NCI-H128 (cell line): ENCODE results near the gene CCDC187.

Experiments
- DNase-seq: peaks from one replicate; lab custom pipeline; 2025; ENCODE audit not compliant: unreplicated experiment; lab: John Stamatoyannopoulos, UW

The CCDC187 gene

DNA sequence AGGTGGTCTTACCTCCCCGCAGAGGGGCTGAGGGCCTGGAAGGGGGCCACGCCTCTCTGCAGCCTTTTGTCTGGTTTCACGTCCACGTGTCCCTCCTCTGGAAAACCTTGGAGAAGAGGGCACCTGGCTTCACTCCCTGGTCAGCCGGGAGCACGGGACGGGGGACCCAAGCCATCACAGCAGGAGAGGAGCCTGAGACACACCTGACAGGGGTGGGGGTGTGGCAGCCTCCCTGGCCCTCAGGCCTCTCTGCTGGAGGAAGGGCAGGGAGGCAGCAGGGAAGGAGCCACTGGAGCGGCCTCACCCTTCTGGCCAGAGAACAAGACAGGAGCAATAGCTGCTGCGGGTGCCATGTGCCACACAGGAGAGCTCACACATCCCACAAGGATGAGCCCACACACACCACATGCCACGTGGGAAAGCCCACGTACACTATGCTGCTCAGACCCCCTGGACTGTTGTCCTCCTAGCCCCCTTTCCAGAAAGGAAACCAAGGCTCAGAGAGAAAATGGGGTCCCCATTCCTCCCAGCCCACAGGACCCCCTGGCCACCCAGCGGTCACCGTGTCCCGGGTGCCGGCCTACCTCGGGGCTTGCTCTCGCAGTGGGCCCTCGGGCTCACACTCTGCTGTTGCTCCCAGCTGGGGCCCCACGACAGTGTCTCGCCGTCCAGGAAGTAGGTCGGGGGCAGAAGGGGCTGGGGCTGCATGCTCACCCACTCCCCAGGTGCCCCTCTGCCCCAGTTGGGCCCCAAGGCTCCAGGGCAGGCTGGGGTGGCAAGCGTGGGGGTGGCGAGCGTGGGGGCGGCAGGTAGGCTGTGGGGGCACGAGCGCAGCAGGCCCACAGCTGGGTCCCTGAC, 18.2 kb downstream of the CCDC187 start:
- DNase-seq = no peak

- DNase-seq = no peak
Measured at GRCh38 chr9:136284951-136285350, 18.9 kb downstream of the CCDC187 start.

GRCh38 chr9:136284311-136284710, 19.6 kb downstream of the CCDC187 start:
- no peak for DNase-seq

DNA sequence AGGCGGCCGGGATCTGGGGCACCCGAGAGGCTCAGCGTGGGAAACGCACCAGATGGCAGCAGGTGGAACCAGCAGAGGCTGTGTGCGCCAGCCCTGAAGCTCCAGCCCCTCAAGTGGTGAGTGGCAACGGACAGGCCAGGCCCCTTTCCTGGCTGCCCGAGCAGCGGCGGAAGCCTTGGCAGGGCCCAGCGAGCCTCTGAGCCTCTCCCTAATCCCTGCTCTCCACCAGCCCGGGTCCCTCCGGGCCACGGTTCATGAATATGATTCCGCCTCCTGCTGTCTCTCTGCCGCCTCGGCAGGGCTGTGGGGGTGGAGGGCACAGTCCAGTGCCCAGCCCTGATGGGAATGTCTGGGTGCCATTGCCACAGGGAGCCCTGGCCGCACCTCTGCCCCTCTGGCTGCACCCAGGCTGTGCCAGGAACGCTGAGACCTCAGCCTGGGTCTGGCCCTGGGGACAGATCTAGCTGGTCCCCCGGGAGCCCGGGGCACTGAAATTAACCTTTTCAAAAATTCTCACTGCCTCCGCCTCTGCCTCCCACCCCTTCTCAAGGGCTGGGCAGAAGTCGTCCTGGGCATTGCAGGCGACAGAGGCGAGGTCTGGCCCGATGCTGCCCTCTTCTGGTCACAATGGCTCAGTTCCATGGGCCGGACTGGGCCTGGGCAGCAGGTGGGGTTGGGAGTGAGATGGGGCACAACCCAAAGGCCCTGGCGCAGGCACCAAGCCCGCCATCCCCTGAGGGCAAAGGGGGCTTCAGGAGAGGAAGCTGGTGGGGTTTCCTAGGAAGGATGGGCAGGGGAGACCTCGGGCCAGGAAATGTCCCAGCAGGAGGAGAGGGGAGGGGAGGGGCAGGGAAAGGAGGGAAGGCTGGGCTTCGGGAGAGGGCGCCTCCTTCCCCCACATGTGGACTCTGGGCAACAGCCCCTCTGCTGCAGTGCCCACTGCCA, 20.3 kb downstream of the CCDC187 start:
- peak; percentile 56 for DNase-seq

GRCh38 chr9:136282272-136282861, 21.5 kb downstream of the CCDC187 start:
- DNase-seq = no peak

- DNase-seq = no peak
Measured at GRCh38 chr9:136281421-136282271, 22.2 kb downstream of the CCDC187 start.

DNA sequence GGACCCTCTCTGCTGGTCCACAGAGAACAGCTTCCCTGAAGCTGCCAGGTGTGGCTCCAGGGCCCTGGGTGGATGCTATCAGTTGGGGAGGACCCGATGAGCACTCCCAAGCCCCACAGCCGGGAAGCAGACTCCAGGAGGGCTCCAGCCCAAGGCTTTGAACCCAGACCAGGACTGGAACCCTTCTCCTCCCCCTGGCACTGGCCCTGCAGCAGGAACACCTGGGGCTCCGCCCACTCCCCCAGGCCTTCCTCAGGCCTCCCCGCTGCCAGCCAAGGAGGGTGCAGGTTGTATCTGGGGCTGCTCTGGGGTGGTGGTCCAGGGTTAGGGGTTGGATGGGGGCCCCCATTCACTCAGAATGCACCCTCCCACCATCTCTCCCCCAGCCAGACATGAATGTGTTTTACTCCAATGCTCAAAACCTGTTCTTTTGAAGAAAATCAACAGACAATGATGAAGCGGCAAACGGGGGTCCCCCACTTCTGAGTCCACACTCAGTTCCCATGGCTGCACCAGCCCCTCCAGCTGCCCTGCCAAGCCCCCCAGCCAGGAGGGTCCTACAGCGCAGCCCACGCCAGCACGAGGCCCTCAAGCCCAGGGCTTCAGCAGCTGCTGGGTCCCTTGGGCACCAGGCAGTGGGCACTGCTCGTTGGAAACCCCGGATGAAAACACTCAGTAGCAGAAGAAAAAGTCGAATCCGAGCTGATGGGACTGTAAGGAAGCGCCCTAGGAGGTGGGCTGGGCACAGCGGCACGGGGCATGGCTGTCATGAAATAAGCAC, 23.2 kb downstream of the CCDC187 start:
- no peak for DNase-seq

DNA sequence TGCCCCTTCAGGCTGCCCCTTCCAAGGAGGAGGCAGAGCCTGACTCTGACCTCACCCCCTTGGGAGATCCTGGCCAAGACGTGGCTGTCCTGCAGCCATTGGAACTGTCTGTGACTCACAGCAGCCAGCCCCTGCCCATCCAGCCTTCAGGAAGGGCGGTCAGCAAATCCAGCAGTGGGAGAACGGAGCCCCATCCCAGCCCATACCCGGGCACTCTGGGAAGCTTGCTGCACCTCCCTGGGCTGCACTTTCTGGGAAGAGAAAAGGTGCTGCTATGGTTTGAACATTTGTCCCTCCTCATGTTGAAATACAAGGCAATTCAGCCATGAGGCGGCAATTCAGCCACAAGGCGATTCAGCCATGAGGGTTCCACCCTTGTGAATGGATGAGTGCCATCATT, 24.4 kb downstream of the CCDC187 start:
- DNase-seq = no peak

DNA sequence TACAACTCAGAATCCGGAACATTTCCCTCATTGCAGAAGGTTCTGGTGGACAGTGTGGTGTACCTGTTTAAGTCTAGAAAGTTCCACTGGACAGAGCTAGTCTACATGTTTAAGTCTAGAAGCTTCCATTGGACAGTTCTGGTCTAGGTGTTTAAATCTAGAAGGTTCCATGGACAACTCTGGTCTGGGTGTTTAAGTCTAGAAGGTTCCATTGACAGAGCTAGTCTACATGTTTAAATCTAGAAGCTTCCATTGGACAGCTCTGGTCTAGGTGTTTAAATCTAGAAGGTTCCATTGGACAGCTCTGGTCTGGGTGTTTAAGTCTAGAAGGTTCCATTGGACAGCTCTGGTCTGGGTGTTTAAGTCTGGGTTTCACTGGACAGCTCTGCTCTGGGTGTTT, 25.0 kb downstream of the CCDC187 start:
- DNase-seq = no peak

DNA sequence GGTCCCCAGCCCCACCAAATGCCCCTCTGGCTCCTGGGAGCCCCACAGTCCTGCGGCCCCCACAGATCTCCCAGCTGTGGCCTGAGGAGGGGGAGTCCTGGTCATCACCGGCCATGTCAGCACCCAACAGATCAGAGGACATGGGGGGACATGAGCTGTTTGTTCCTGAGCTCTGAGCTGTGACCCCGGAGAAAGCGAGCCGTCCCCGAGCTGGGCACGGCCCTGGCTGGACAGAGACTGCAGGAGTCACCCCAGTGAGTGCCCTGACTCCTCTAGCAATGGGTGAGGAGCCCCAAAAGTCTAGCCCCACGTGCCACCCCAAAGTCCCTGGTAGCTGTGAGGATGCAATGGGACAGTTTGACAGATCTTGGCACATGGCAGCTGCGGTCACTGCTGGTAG, 25.7 kb downstream of the CCDC187 start:
- DNase-seq = no peak

GRCh38 chr9:136277746-136278145, 26.1 kb downstream of the CCDC187 start:
- no peak for DNase-seq

GRCh38 chr9:136276716-136277115, 27.2 kb downstream of the CCDC187 start:
- no peak for DNase-seq

GRCh38 chr9:136275655-136276429, 28.1 kb downstream of the CCDC187 start:
- DNase-seq = no peak

GRCh38 chr9:136274786-136275654, 28.9 kb downstream of the CCDC187 start:
- no peak for DNase-seq

GRCh38 chr9:136273921-136274785, 29.7 kb downstream of the CCDC187 start:
- DNase-seq = no peak

GRCh38 chr9:136273244-136273865, 30.5 kb downstream of the CCDC187 start:
- no peak for DNase-seq
